Prostate gland (tissue), 2 donors: ENCODE data around the gene DNAH14. TPM values are rescaled to one million over a fixed set of nuclear protein-coding genes. Genes with fewer than 3 reads are reported as not detected.

Experiments used
- DNase-seq: peaks from one replicate; pipeline ENCODE4 v3.0.0-alpha.2; 2019; ENCODE audit warnings: low spot score
- H3K27ac ChIP-seq, 2 donors: fragments of 200-600 bp; sonication (generic); 2 replicates each; pipeline ENCODE4 v1.5.1; 2017 to 2019
- H3K27me3 ChIP-seq: fragments of 200-600 bp; sonication (generic); replicated peaks from 2 replicates; pipeline ENCODE4 v1.5.1; 2019; ENCODE audit not compliant: insufficient read depth
- H3K36me3 ChIP-seq, 2 donors: fragments of 200-600 bp; sonication (generic); 1 replicate in 1 of 2; 2 replicates in 1 of 2; pipeline versions ENCODE4 v1.5.1 to v1.8.1; 2017 to 2019
- H3K4me1 ChIP-seq: fragments of 200-600 bp; sonication (generic); replicated peaks from 2 replicates; pipeline ENCODE4 v1.5.1; 2019
- H3K4me3 ChIP-seq, 2 donors: fragments of 200-600 bp; sonication (generic); 2 replicates each; pipeline ENCODE4 v1.5.1; 2017 to 2019
- H3K9me3 ChIP-seq: fragments of 200-600 bp; sonication (generic); 2 replicates; pipeline ENCODE4 v1.5.1; 2017
- POLR2A ChIP-seq: fragments of 450-650 bp; IDR thresholded peaks from one replicate; pipeline ENCODE4 v1.6.1; 2016; ENCODE audit warnings: antibody characterized with exemption, mild to moderate bottlenecking
- POLR2AphosphoS5 ChIP-seq: sonication (generic); formaldehyde crosslinking; IDR thresholded peaks from one replicate; pipeline ENCODE4 v1.6.1; 2017; ENCODE audit warnings: antibody characterized with exemption
- WGBS: methylation state at CpG from one replicate; pipeline ENCODE4 v1.1.5; 2018; 5-methylcytosine and 5-hydroxymethylcytosine counted together
- intact Hi-C: fragments of 100-400 bp; cut with DNase I; formaldehyde crosslinking; loops from one replicate; pipeline ENCODE4 v1.14.2; 2022
- total RNA-seq, 2 donors: library from RNA; depleted of rRNA; stranded (reverse); fragments of >200 nt; gene quantifications; one replicate each; pipeline ENCODE4 v1.1.0, GENCODE V29; 2016
- TF ChIP-seq, protein P1 (sequence below), 4 experiments: fragments of 200-600 bp in 2 of 4; fragments of 450-650 bp in 2 of 4; sonication (generic) in 2 of 4; IDR thresholded peaks; 1 replicate in 3 of 4; 2 replicates in 1 of 4; pipeline ENCODE4 v1.5.1; 2016 to 2019; ENCODE audit warnings: antibody characterized with exemption in 4 of 4, mild to moderate bottlenecking in 2 of 4, moderate library complexity in 2 of 4

Gene DNAH14
- total RNA-seq, 2 donors from 2014 or later, result 16.5 to 26.8 TPM

DNA sequence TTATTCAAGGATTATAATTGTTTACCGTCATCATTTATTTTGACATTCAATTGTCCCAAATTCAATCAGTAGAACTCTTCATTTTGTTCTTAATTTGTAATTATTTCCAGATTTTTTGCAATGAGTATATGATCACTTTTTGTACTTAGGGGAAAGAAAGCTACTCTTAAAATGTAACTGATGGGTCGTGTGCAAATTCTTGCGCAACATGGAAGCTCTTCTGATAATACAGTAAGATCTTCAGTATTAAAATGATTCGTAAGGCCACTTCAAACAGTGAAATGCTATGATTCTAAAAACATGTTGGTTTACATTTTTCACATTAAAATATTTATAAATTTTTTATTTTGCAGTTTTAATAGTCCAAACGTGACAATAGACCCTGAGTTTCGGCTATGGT is 435.0 kb downstream of the DNAH14 start:
- 94% methylated on average over 6 of the region's 6 CpGs for WGBS
- DNase-seq, result no peak
- Histone ChIP-seq H3K36me3 (no peaks in the 10 kb centered on the region), H3K9me3 (no peaks in the 10 kb centered on the region), H3K27me3 (no peaks in the 10 kb centered on the region), H3K4me1 (no peaks in the 10 kb centered on the region), H3K27ac (no peak overlapping the region), H3K4me3 (no peak overlapping the region)
- intact Hi-C loops, result no loop called here
- no peak for TF ChIP-seq POLR2AphosphoS5
- no peak for TF ChIP-seq POLR2A
- TF ChIP-seq, protein P1, sequence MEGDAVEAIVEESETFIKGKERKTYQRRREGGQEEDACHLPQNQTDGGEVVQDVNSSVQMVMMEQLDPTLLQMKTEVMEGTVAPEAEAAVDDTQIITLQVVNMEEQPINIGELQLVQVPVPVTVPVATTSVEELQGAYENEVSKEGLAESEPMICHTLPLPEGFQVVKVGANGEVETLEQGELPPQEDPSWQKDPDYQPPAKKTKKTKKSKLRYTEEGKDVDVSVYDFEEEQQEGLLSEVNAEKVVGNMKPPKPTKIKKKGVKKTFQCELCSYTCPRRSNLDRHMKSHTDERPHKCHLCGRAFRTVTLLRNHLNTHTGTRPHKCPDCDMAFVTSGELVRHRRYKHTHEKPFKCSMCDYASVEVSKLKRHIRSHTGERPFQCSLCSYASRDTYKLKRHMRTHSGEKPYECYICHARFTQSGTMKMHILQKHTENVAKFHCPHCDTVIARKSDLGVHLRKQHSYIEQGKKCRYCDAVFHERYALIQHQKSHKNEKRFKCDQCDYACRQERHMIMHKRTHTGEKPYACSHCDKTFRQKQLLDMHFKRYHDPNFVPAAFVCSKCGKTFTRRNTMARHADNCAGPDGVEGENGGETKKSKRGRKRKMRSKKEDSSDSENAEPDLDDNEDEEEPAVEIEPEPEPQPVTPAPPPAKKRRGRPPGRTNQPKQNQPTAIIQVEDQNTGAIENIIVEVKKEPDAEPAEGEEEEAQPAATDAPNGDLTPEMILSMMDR (IDR thresholded peaks at IDR 0.05), result no peak

DNA sequence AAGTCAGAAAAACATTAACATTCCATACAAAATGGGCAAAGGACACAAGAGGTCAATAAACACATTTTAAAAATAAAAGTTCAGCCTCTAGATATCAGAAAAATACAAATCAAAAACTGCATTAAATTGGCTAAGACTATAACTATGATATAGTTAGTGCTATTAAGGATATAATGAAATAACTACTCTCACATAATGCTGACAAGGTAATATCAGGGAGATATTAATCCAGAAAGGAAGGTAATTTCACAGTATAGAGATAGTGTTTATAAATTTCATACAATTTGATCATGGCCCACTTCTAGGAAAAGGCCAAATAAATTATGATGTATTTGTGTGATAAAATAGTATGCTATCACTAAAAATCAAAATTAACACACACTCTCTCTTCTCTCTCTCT is 436.5 kb downstream of the DNAH14 start:
- intact Hi-C loops, result no loop called here
- DNase-seq, result no peak
- TF ChIP-seq POLR2AphosphoS5 (no peak), POLR2A (no peak)
- TF ChIP-seq, protein P1 (IDR thresholded peaks at IDR 0.05), result no peak
- H3K9me3 ChIP-seq, result no peaks in the 10 kb centered on the region
- no peaks in the 10 kb centered on the region for H3K36me3 ChIP-seq
- H3K27ac ChIP-seq, result no peak overlapping the region
- H3K27me3 ChIP-seq, result no peaks in the 10 kb centered on the region
- no peaks in the 10 kb centered on the region for H3K4me1 ChIP-seq
- H3K4me3 ChIP-seq, result no peak overlapping the region

DNA sequence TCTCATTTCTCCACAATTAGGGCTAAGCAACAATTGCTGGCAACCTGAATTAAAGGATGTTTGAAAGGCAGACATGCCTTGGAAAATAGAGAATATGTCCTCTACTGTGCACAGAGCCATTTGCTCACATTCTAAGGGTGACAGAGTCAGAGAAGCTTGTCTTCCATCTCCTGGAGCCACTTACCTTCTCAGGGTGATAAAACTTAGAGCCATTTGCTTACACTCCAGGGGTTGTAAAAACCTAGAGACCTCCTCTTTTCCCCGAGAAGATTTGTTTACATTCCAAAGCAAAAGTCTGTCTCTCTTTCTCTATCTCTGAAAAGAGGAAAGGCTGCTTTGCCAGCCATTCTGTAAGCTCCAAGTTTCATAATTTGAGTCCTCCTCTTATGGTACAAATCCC is 437.1 kb downstream of the DNAH14 start:
- H3K27ac ChIP-seq, result no peak overlapping the region
- 4% methylated on average over 1 of the region's 1 CpG for WGBS
- H3K36me3 ChIP-seq, result no peaks in the 10 kb centered on the region
- intact Hi-C loops, result no loop called here
- no peak overlapping the region for H3K4me3 ChIP-seq
- no peak for DNase-seq
- TF ChIP-seq, protein P1 (IDR thresholded peaks at IDR 0.05), result no peak
- TF ChIP-seq POLR2AphosphoS5 (no peak), POLR2A (no peak)
- H3K9me3 ChIP-seq, result no peaks in the 10 kb centered on the region
- H3K27me3 ChIP-seq, result no peaks in the 10 kb centered on the region
- no peaks in the 10 kb centered on the region for H3K4me1 ChIP-seq

DNA sequence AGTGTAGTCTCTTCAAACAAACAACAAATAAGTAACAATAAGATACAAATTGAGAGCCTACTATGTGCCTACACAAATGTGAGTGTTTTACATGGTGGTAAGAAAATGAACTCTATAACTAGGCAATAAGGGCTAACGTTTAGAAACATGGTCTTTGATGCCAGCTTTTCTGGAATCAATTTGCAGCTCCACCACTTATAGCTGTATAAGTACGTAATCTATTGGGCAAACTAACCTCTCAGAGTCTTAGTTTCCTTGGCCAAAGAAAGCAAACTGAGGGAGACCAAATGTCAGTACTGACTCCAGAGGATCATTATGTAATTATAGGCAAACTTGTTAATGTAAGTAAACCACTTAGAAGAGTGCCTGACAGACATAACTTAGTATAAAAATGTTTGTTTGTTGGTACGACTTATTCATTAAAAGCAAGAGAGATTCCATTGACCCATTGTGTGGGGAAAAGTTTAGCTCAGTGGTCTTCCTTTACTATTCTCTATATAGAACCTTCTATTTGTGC is 438.6 kb downstream of the DNAH14 start:
- TF ChIP-seq POLR2AphosphoS5, result no peak
- TF ChIP-seq, protein P1 (IDR thresholded peaks at IDR 0.05), result no peak
- TF ChIP-seq POLR2A, result no peak
- Histone ChIP-seq H3K4me3 (no peak overlapping the region), H3K27me3 (no peaks in the 10 kb centered on the region)

DNA sequence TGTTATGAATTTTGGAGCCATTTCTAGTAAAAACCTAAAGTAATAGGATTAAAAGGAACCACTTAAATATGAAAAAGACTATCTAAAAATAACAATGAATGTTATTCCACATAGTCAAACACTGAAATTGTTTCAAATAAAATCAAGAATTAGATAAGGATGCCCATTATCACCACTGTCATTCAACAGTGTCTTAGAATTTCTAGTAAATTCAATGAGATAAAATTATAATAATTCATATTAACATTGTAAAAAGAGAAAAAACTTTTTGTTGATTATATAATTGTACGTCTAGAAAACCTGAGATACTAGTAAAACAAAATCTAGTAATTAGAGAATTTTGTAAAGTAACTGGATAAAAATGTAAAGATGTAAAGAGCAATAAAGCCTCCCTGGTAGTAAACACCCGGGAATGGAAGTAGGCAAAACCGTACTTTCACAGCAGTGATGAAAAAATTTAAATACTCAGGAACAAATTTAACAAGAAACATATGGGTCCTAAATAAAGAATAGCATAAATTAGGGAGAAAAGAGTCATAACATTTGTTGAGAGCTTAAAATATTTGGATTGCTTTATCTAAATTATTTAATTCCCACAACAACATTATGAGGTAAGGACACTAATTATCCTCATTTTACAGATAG is 442.0 kb downstream of the DNAH14 start:
- Histone ChIP-seq H3K4me1 (no peaks in the 10 kb centered on the region), H3K36me3 (no peaks in the 10 kb centered on the region), H3K9me3 (no peaks in the 10 kb centered on the region), H3K27me3 (no peaks in the 10 kb centered on the region), H3K27ac (no peak overlapping the region), H3K4me3 (no peak overlapping the region)
- 59% methylated on average over 3 of the region's 3 CpGs for WGBS
- TF ChIP-seq POLR2AphosphoS5 (no peak), POLR2A (no peak)
- TF ChIP-seq, protein P1 (IDR thresholded peaks at IDR 0.05), result no peak
- DNase-seq, result no peak
- intact Hi-C loops, result no loop called here

More for the DNA sequence above, 438.6 kb downstream of the DNAH14 start:
- no peak for DNase-seq
- 78% methylated on average over 3 of the region's 3 CpGs for WGBS
- H3K36me3 ChIP-seq, result no peaks in the 10 kb centered on the region
- H3K4me1 ChIP-seq, result no peaks in the 10 kb centered on the region
- intact Hi-C loops, result no loop called here
- no peak overlapping the region for H3K27ac ChIP-seq
- no peaks in the 10 kb centered on the region for H3K9me3 ChIP-seq
